Spleen (tissue), 7 donors: ENCODE measurements around the gene BANF1.
A peak's percentile ranks its signal among the peaks of the same experiment; 100 is the strongest.

Source experiments
- CTCF ChIP-seq, 11 experiments: fragments of 200-600 bp in 7 of 11; fragments of 450-650 bp in 4 of 11; sonication (generic) in 4 of 11; IDR thresholded peaks in 8 of 11; conservative IDR thresholded peaks in 3 of 11; 1 replicate in 7 of 11; 2 replicates in 4 of 11; pipeline versions ENCODE4 v1.4.0 to v1.8.0; 2016 to 2021; ENCODE audit warnings: antibody characterized with exemption in 11 of 11, inconsistent platforms in 4 of 11, mild to moderate bottlenecking in 1 of 11
- POLR2A ChIP-seq, 3 donors: fragments of 450-650 bp; IDR thresholded peaks; one replicate each; pipeline ENCODE4 v1.5.1; 2017; ENCODE audit warnings: antibody characterized with exemption in 3 of 3, mild to moderate bottlenecking in 1 of 3
- POLR2AphosphoS5 ChIP-seq, 3 donors: sonication (generic); formaldehyde crosslinking; IDR thresholded peaks; one replicate each; pipeline ENCODE4 v1.5.1; 2017; ENCODE audit warnings: antibody characterized with exemption in 3 of 3
- donor health status: DM: no; HTN: no; CAD: no; lungs with moderate emphysema.
- donor health status: DM: no; HTN: no; CAD: no.
- donor health status: DM: no; HTN: no; CAD: no.

GRCh38 chr11:65976216-65977176 lies 25.8 kb upstream of the BANF1 start:
- TF ChIP-seq POLR2AphosphoS5 (IDR thresholded peaks at IDR 0.05) (peak in 1 of 3 donors; percentile 50), CTCF (IDR thresholded peaks at IDR 0.05 in 8 of 11, conservative IDR thresholded peaks at IDR 0.05 in 3 of 11) (no peak), POLR2A (IDR thresholded peaks at IDR 0.05) (no peak)
